GM19397 (cell line): ENCODE data around the gene KHK.

Source experiments
- ATAC-seq: cut with Tn5 transposase; IDR thresholded peaks from one replicate; pipeline ENCODE4 v1.9.1; 2021; ENCODE audit warnings: mild to moderate bottlenecking, moderate library complexity; ENCODE audit not compliant: unreplicated experiment

Gene KHK

GRCh38 chr2:27126252-27126710, 39.7 kb downstream of the KHK start:
- ATAC-seq: no peak

DNA sequence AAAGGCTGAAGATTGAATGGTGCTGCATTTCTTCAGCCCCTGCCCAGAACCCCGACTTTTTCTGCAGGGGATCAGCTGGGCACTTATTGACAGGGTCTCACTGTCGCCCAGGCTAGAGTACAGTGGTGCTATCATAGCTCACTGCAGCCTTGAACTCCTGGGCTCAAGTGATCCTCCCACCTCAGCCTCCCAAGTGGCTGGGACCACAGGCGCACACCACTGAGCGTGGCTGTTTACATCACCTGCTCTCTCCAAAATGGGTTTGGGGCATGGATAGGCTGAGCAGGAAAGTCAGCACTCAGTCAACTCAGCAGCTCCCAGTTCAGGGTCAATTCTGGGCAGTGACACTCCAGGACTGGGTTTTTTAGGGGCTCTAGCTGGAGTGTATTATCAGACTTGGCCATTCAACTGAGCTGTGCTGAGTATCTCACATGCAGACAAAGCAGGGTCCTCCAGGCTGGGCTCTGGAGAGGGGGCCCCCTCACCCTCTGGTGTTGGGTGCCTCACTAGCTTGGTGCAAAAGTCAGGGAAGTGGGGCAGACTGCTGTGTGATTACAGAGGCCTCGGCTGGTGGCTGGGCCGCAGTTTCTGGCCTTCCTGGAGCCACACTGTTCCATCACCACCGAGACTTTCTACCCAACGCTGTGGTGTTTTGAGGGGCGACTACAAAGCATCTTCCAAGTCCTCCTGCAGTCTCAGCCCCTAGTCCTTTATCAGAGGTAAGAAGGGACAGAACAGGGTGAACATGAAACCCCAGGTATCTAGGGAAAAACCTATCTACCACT, 41.5 kb downstream of the KHK start:
- ATAC-seq: no peak

GRCh38 chr2:27128668-27129571, 42.3 kb downstream of the KHK start:
- ATAC-seq: no peak

- ATAC-seq: no peak
Observed at GRCh38 chr2:27130396-27130795, 43.8 kb downstream of the KHK start.

DNA sequence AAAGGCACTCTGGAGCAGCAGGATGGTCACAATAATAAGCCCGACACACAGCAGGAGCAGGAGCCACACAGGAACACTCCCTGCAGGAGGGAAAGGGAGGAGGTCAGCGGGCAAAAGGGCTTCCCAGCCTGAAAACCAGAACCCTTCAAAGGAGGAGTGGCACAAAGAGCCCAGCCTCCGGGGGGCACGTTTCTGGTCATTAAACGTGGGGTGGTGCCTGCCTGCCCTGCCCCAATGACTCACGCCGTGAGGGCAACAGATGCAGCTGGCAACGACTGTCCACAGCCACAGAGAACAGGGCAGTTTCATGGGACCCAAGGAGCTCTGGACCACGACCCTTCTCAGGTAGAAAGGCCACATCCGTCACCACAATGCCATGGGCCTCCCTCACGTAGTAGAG, 44.9 kb downstream of the KHK start:
- ATAC-seq: no peak

GRCh38 chr2:27133195-27133875, 46.8 kb downstream of the KHK start:
- ATAC-seq: no peak

DNA sequence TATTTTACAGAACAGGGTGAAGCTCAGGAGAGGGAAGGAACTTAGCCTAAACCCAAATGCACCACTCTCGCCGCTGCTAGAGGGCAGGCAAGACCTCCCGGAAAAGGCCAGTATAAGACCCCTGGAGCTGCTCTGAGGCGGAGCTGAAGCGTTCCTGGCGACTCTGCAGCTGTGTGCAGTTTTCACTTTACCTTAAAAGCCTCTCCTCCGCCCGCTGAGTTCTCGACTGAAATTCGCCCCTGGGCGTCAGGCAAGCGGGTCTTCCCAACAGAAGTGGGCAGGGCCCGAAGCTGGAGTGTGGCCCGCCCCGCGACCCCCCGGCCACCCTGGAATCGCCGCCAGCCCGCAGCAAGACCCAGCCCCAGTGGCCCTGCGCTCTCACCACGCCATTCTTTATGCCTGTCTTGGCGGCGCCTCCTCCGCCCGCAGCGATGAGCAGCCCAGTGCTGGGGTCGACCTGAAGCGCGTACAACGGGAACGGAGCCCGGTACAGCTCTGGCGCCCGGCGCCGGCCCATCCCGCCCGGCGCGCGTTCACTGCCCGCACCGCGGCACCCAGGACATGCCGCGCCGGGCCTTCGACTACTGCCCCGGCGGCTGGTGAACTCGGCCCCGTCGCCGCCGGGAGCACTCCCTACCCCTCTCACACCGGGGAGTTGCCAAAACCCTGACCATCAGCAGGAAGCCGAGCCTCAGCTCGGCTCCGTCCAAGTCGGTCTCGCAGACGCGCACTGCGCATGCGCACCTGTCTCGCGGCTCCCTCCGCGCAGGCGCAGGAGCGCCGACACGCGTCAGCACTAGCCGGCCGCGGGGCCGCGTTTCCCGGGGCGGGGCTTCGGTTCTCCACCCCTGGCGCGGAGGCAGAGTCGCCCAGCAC, 47.6 kb downstream of the KHK start, which contains the start of gene PREB:
Gene PREB, minus strand, starts transcription at position 732 of the 876 bp plus-strand sequence. Its CDS starts 215 bp downstream, at position 517.
- peak; percentile 81 for ATAC-seq

GRCh38 chr2:27134781-27135477, 48.4 kb downstream of the KHK start:
- no peak for ATAC-seq

- ATAC-seq: no peak
Observed at GRCh38 chr2:27135478-27135955, 48.9 kb downstream of the KHK start.

DNA sequence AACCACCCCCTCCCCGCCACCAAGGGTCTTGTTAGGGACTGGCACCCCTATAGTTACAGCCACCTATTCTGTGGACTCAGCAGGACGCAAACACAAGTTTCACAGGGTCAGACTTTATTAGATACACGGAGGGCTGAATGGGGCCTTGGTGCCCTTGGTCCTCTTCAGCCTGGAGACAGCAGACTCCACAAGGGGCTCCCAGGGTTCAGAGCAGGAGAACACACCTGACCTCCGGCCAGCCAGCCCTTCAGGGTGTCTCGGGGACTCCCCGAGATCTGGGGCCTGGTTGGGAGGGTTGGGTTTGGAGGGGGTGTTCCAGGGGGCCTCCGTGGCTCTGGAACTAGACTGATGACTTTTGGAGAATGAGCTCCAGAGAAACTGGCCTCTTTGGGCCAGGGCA, 50.2 kb downstream of the KHK start:
- ATAC-seq: no peak

- no peak for ATAC-seq
Observed at GRCh38 chr2:27137322-27137935, 50.9 kb downstream of the KHK start.

- ATAC-seq: no peak
Observed at GRCh38 chr2:27138111-27138510, 51.5 kb downstream of the KHK start.

GRCh38 chr2:27139310-27139709, 52.7 kb downstream of the KHK start, which contains the start of gene PRR30:
Gene PRR30 (minus strand): TSS chr2:27139410. CDS start chr2:27138329, 1,081 bp downstream.
- no peak for ATAC-seq

GRCh38 chr2:27143285-27143684, 56.7 kb downstream of the KHK start:
- no peak for ATAC-seq

GRCh38 chr2:27145682-27146081, 59.1 kb downstream of the KHK start:
- ATAC-seq: no peak

DNA sequence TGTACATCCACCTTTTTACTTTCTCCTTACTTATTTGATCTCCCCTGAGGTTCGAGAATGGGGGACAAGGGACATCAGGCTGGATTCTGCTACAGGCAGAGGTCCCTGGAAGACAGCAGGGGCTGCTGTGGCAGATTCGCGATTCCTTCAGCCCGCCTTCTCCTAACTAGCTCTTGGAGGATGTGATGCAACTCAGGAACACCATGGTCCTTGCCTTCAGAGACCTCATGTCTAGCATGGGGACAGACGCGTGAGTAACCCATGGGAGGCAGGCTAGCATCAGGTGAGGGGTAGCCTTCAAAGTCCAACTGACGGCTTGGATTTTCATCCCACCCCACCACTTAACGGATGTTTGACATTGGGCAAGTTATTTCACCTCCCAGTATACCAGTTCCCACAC, 61.4 kb downstream of the KHK start:
- ATAC-seq: no peak

DNA sequence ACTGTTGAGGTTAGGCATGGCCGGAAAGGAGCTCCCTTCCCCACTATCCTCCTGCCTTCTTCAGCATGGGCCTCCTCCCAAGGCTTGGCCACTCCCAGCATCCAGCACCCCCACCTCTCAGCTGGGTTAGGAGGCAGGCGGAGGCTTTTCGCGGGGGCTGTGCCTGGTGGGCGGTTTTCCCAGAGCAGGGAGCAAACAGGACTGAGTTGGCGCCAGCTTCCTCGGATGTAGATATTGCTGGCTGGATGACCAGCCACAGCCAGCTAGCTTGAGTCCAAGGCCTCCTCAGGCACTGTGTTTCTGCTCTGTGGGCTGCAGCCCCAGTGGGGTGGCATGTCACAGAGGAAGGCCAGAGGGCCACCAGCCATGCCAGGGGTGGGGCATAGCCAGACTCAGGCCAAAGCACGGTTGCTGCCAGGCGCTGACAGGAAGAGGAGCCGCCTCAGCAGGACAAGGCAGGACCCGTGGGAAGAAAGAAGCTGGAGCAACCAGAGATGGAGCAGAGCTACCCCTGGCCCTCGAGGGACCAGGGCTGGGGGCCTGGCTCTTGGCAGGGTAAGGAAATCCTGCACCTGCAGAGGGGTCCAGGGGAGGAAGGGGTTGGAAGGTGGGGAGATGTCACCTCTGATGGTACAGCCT, 62.3 kb downstream of the KHK start, which contains the start of gene TCF23:
Gene TCF23, plus strand, starts transcription at position 204 of the 639 bp plus-strand sequence. Its CDS starts 130 bp downstream, at position 334.
- no peak for ATAC-seq
